Epithelial cell of esophagus (primary cell): ENCODE results near the gene BMP6.
A peak's percentile ranks its signal among the peaks of the same experiment; 100 is the strongest.

Experiments used
- DNase-seq: peaks from one replicate; pipeline ENCODE4 v3.0.0; 2010; ENCODE audit warnings: low read depth
- H3K4me3 ChIP-seq: 2 replicates; pipeline ENCODE4 v1.5.1; 2011; ENCODE audit warnings: mild to moderate bottlenecking, low read length, control low read depth
- CTCF ChIP-seq: IDR thresholded peaks from 2 replicates; pipeline ENCODE4 v1.5.1; 2011; ENCODE audit warnings: low read depth, mild to moderate bottlenecking, low read length, control low read depth, inconsistent platforms; ENCODE audit not compliant: insufficient read depth; ENCODE audit errors: missing control alignments

Gene BMP6

GRCh38 chr6:7697432-7697819 lies 28.5 kb upstream of the BMP6 start:
- no peak for TF ChIP-seq CTCF
- peak; percentile 36 for DNase-seq
- H3K4me3 ChIP-seq = no peak overlapping the region

- peak; percentile 96 for DNase-seq
- no peak overlapping the region for H3K4me3 ChIP-seq
- TF ChIP-seq CTCF = no peak
Measured at GRCh38 chr6:7697820-7698623, 27.9 kb upstream of the BMP6 start.

DNA sequence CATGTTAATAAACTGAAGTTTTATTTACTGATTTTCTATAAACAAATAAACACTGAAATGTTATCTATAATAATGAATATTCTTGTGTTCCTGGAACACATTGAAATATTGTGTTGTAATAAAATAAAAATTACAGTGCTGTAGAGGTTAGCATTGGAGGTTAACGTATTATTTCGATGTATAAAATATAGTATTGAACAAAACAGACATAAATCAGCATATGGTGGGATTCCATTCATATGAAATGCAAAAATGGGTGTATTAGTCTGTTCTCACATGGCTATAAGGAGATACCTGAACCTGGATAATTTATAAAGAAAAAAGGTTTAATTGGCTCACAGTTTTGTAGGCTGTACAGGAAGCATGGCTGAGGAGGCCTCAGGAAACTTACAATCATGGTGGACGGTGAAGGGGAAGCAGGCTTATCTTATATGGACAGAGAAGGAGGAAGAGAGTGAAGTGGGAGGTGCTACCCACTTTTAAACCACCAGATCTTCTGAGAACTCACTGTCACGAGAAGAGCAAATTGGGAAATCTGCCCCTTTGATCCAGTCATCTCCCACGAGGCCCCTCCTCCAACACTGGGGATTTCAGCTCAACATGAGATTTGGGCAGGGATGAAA lies 24.6 kb upstream of the BMP6 start:
- H3K4me3 ChIP-seq = no peak overlapping the region
- TF ChIP-seq CTCF = no peak
- no peak for DNase-seq

- no peak for TF ChIP-seq CTCF
- peak; percentile 52 for DNase-seq
- H3K4me3 ChIP-seq = no peak overlapping the region
Measured at GRCh38 chr6:7703148-7703680, 22.7 kb upstream of the BMP6 start.

DNA sequence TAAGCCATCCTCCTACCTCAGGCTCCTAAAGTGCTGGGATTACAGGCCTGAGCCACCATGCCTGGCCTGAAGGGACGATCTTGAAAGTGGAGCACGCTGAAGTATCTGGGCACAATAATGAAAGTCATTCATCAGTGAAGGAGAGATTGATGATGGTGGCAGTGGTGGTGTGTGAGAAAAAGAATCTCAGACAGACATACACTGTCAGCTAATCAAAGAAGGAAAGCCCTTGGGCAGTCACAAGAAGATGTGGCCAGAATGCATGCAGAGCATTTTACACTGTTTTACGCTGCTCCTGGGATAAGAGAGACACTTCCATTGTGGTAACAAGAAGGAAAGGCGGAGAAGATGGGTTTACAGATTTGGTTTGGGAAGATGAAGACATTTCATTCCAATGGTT lies 20.4 kb upstream of the BMP6 start:
- no peak for TF ChIP-seq CTCF
- no peak for DNase-seq
- no peak overlapping the region for H3K4me3 ChIP-seq

DNA sequence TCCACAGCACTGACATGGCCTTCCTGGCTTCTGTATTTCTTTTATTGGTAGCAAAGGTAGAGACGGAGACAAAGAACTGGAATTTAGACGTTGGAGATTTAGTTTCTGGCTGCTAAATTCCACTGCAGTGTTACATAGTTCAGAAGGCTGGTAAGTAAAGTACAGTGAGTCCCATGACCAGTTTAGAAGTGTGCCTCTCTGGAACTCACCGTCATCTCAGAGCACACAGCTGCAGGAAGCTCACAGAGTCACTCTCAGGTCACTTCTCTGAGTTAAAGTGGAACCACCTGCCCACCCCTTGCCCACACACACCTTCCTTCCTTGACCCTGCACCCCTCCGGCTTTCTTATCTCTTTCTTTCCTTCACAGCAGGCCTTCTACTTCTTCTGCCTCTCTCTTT lies 19.6 kb upstream of the BMP6 start:
- TF ChIP-seq CTCF = no peak
- H3K4me3 ChIP-seq = no peak overlapping the region

More for the DNA sequence above, 19.6 kb upstream of the BMP6 start:
- DNase-seq = no peak
